ENCODE results near the gene SLC29A3.

DNA sequence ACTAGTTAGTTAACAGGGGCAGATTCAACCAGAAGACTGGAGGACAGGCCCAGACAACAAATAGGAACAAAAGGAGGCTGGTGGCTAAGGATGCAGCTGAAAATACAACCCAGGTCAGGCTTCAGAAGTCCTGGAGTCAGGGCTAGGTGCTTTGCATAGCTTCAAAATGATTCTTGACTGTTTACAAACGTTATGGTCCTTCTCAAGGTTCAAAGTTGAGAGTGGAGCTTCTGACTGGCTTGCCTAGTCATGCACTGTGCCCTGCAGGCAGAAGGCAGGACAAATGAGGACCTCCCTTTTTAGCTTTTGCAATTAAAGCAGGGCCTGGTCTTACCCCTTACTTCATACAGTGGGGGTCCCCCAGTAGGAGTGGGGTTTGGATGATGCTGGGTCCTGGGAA is 73.2 kb downstream of the SLC29A3 start:
- TF ChIP-seq POLR2AphosphoS5 (IDR thresholded peaks at IDR 0.05; ENCODE audit: low read depth, low read length) (no peak), SIN3A (IDR thresholded peaks at IDR 0.05; ENCODE audit: borderline replicate concordance, insufficient read depth, low read length) (no peak), TAF1 (IDR thresholded peaks at IDR 0.05; ENCODE audit: borderline replicate concordance, insufficient read depth, low read length) (no peak), FOXP2 (optimal IDR thresholded peaks at IDR 0.05; ENCODE audit: borderline replicate concordance, extremely low read depth, extremely low read length, insufficient read depth) (no peak)
- TF ChIP-seq, protein P1, sequence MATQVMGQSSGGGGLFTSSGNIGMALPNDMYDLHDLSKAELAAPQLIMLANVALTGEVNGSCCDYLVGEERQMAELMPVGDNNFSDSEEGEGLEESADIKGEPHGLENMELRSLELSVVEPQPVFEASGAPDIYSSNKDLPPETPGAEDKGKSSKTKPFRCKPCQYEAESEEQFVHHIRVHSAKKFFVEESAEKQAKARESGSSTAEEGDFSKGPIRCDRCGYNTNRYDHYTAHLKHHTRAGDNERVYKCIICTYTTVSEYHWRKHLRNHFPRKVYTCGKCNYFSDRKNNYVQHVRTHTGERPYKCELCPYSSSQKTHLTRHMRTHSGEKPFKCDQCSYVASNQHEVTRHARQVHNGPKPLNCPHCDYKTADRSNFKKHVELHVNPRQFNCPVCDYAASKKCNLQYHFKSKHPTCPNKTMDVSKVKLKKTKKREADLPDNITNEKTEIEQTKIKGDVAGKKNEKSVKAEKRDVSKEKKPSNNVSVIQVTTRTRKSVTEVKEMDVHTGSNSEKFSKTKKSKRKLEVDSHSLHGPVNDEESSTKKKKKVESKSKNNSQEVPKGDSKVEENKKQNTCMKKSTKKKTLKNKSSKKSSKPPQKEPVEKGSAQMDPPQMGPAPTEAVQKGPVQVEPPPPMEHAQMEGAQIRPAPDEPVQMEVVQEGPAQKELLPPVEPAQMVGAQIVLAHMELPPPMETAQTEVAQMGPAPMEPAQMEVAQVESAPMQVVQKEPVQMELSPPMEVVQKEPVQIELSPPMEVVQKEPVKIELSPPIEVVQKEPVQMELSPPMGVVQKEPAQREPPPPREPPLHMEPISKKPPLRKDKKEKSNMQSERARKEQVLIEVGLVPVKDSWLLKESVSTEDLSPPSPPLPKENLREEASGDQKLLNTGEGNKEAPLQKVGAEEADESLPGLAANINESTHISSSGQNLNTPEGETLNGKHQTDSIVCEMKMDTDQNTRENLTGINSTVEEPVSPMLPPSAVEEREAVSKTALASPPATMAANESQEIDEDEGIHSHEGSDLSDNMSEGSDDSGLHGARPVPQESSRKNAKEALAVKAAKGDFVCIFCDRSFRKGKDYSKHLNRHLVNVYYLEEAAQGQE (IDR thresholded peaks at IDR 0.05; ENCODE audit: insufficient read depth in 1 of 2, low read depth in 2 of 2, low read length in 2 of 2) = no peak

All from PFSK-1 (cell line).